K562 (cell line): ENCODE measurements around the gene TP63. TPM values are rescaled to one million over a fixed set of nuclear protein-coding genes. Genes with fewer than 3 reads are reported as not detected.

Source experiments
- ATAC-seq: fragments of 200-7000 bp; cut with Tn5 transposase; 3 replicates; pipeline ENCODE4 v1.9.1; 2020; ENCODE audit warnings: moderate library complexity
- BruUV-seq: library from RNA; stranded (reverse); fragments of 400-500 nt; replicated peaks from 2 replicates; lab custom pipeline; 2021; lab: Mats Ljungman, UMichigan
- CTCF ChIA-PET: fragments of 300-600 bp; formaldehyde crosslinking; extraction: SDS; loops from one replicate; lab custom pipeline; 2021; ENCODE audit warnings: low intra/inter-chr PET ratio; lab: Yijun Ruan, JAX
- POLR2A ChIA-PET: fragments of 300-600, 350-650 bp; sonication (Branson Sonifier 250); formaldehyde crosslinking; extraction: SDS; loops from one replicate; lab custom pipeline; 2021; ENCODE audit warnings: antibody characterized with exemption, inconsistent platforms; lab: Yijun Ruan, JAX
- DNase-seq, 4 experiments: peaks; one replicate each; pipeline versions ENCODE4 v3.0.0 to v3.0.0-alpha.2; 2011 to 2018; ENCODE audit warnings: low spot score in 3 of 4, mixed read lengths in 3 of 4; ENCODE audit errors: extremely low read depth in 1 of 4
- FAIRE-seq: peaks from 2 replicates; lab custom pipeline; 2011; peaks lifted over from hg19 to GRCh38; lab: Jason Lieb, UNC
- H2AFZ ChIP-seq: 2 replicates; pipeline ENCODE4 v1.6.0; 2011; ENCODE audit warnings: low read depth, low read length, control low read depth, inconsistent platforms
- H3K27ac ChIP-seq: fragments of 200-600 bp; 3 replicates; pipeline ENCODE4 v1.8.0; 2011; ENCODE audit warnings: low read depth, mild to moderate bottlenecking, control low read depth, inconsistent platforms, low read length, moderate library complexity, mixed read lengths; ENCODE audit errors: extremely low read depth
- H3K27me3 ChIP-seq, 2 experiments: fragments of 300-600 bp in 1 of 2; 2 replicates in 1 of 2; 3 replicates in 1 of 2; pipeline versions ENCODE4 v1.6.0 to v1.8.0; 2011; ENCODE audit warnings: inconsistent platforms in 2 of 2, low read length in 2 of 2, mild to moderate bottlenecking in 1 of 2, mixed read lengths in 1 of 2, moderate library complexity in 1 of 2; ENCODE audit not compliant: control insufficient read depth in 2 of 2, insufficient read depth in 2 of 2
- H3K36me3 ChIP-seq: fragments of 300-600 bp; 3 replicates; pipeline ENCODE4 v1.8.0; 2011; ENCODE audit warnings: mild to moderate bottlenecking, low read length, inconsistent platforms; ENCODE audit not compliant: control insufficient read depth, insufficient read depth
- H3K4me1 ChIP-seq, 2 experiments: fragments of 200-600 bp in 1 of 2; replicated peaks in 1 of 2; 2 replicates in 1 of 2; 3 replicates in 1 of 2; pipeline versions ENCODE4 v1.5.1 to v1.8.0; 2011; ENCODE audit warnings: inconsistent platforms in 2 of 2, low read length in 2 of 2, mild to moderate bottlenecking in 1 of 2, mixed read lengths in 1 of 2, moderate library complexity in 1 of 2; ENCODE audit not compliant: control insufficient read depth in 2 of 2, insufficient read depth in 2 of 2
- H3K4me2 ChIP-seq: 2 replicates; pipeline ENCODE4 v1.6.1; 2011; ENCODE audit warnings: low read length, control low read depth, inconsistent platforms, mixed read lengths; ENCODE audit not compliant: insufficient read depth
- H3K4me3 ChIP-seq: fragments of 200-600 bp; sonication (generic), shearing (Covaris generic); 2 replicates; pipeline ENCODE4 v1.5.1; 2016; ENCODE audit warnings: control low read depth, inconsistent platforms
- H3K79me2 ChIP-seq: fragments of 200-600 bp; 3 replicates; pipeline ENCODE4 v1.8.0; 2011; ENCODE audit warnings: low read length, inconsistent platforms; ENCODE audit not compliant: control insufficient read depth, insufficient read depth
- H3K9ac ChIP-seq, 2 experiments: 2 replicates each; pipeline versions ENCODE4 v1.6.0 to v1.6.1; 2011; ENCODE audit warnings: low read depth in 2 of 2, low read length in 2 of 2, control low read depth in 1 of 2, inconsistent platforms in 1 of 2, mild to moderate bottlenecking in 1 of 2, mixed read lengths in 1 of 2; ENCODE audit not compliant: insufficient read depth in 1 of 2
- H3K9me1 ChIP-seq: one replicate; pipeline ENCODE4 v1.6.0; 2011; ENCODE audit warnings: inconsistent platforms, mild to moderate bottlenecking, low read length, moderate library complexity; ENCODE audit not compliant: control insufficient read depth, insufficient read depth
- H3K9me3 ChIP-seq: replicated peaks from 2 replicates; pipeline ENCODE4 v1.5.1; 2011; ENCODE audit warnings: low read depth, low read length, inconsistent platforms; ENCODE audit not compliant: control insufficient read depth, insufficient read depth
- H4K20me1 ChIP-seq: replicated peaks from 2 replicates; pipeline ENCODE4 v1.6.1; 2011; ENCODE audit warnings: low read length, inconsistent platforms, mixed read lengths; ENCODE audit not compliant: control insufficient read depth, insufficient read depth
- MYBL2 ChIP-seq, 2 experiments: fragments of 450-650 bp in 1 of 2; sonication (generic) in 1 of 2; formaldehyde crosslinking in 1 of 2; IDR thresholded peaks; 2 replicates each; pipeline versions ENCODE4 v1.6.1 to v1.8.1; 2017 to 2022; ENCODE audit warnings: borderline replicate concordance in 1 of 2, inconsistent platforms in 1 of 2, low read depth in 1 of 2, mild to moderate bottlenecking in 1 of 2, missing genetic modification reagents in 1 of 2, moderate library complexity in 1 of 2
- NFXL1 ChIP-seq: fragments of 450-650 bp; formaldehyde crosslinking; IDR thresholded peaks from 2 replicates; pipeline ENCODE4 v1.4.0; 2021; ENCODE audit warnings: mild to moderate bottlenecking
- RAD21 ChIP-seq, 2 experiments: fragments of 250-450 bp in 1 of 2; fragments of 450-650 bp in 1 of 2; sonication (Bioruptor Pico) in 1 of 2; formaldehyde crosslinking in 1 of 2; IDR thresholded peaks in 1 of 2; conservative IDR thresholded peaks in 1 of 2; 2 replicates each; pipeline versions ENCODE4 v1.4.0 to v1.8.0; 2020 to 2022; ENCODE audit warnings: mild to moderate bottlenecking in 2 of 2, moderate library complexity in 1 of 2
- TEAD1 ChIP-seq, 2 experiments: fragments of 450-650 bp in 1 of 2; sonication (generic) in 1 of 2; formaldehyde crosslinking; IDR thresholded peaks; 2 replicates each; pipeline versions ENCODE4 v1.4.0 to v1.8.0; 2020 to 2022; ENCODE audit warnings: mild to moderate bottlenecking in 2 of 2, missing genetic modification reagents in 1 of 2
- ZBTB17 ChIP-seq: fragments of 450-650 bp; formaldehyde crosslinking; IDR thresholded peaks from 2 replicates; pipeline ENCODE4 v1.4.0; 2020; ENCODE audit warnings: mild to moderate bottlenecking
- ZNF121 ChIP-seq: sonication (generic); formaldehyde crosslinking; conservative IDR thresholded peaks from 2 replicates; pipeline ENCODE4 v1.8.0; 2022; ENCODE audit warnings: missing genetic modification reagents
- WGBS: fragments of 100-300 bp; shearing (Covaris generic); methylation state at CpG from one replicate; pipeline ENCODE4 v1.1.6; 2016; ENCODE audit warnings: low coverage, mixed read lengths; ENCODE audit not compliant: insufficient coverage; ENCODE audit errors: missing lambda C conversion rate; 5-methylcytosine and 5-hydroxymethylcytosine counted together
- in situ Hi-C: fragments of 300-500 bp; cut with MboI; formaldehyde crosslinking; loops from 4 replicates; pipeline ENCODE4 v1.15.0; 2018; ENCODE audit warnings: inconsistent platforms, mixed read lengths
- intact Hi-C: fragments of 100-400 bp; cut with micrococcal nuclease; formaldehyde crosslinking; loops from 2 replicates; pipeline ENCODE4 v1.14.2; 2022
- polyA plus RNA-seq, 8 experiments: library from polyadenylated mRNA; depleted of rRNA in 4 of 8; stranded (reverse) in 5 of 8; unstranded in 3 of 8; fragments of >200 nt; fragmentation: Nextera tagmentation in 2 of 8; fragmentation: Illumina TruSeq in 1 of 8; extraction: Ambion mirVana in 2 of 8; extraction: Trizol in 1 of 8; gene quantifications; 2 replicates each; pipeline versions ENCODE4 v1.2.1 to v1.2.3, GENCODE V29; 2011 to 2014; ENCODE audit warnings: inconsistent platforms in 1 of 8, missing spikeins in 1 of 8
- total RNA-seq, 7 experiments: library from RNA; depleted of rRNA in 6 of 7; stranded (reverse); fragments of >200 nt in 6 of 7; fragmentation: Illumina TruSeq in 2 of 7; extraction: Trizol in 2 of 7; gene quantifications; 2 replicates each; pipeline versions ENCODE4 v1.2.1 to v1.2.3, GENCODE V29; 2011 to 2021; ENCODE audit warnings: low replicate concordance in 1 of 7

Gene TP63
- total and polyA plus RNA-seq, 9 of the 15 experiments (the other 6 are each of a cell fraction or from before 2014, with no cell fraction given), result 0.32 to 1.4 (median 0.50) TPM

DNA sequence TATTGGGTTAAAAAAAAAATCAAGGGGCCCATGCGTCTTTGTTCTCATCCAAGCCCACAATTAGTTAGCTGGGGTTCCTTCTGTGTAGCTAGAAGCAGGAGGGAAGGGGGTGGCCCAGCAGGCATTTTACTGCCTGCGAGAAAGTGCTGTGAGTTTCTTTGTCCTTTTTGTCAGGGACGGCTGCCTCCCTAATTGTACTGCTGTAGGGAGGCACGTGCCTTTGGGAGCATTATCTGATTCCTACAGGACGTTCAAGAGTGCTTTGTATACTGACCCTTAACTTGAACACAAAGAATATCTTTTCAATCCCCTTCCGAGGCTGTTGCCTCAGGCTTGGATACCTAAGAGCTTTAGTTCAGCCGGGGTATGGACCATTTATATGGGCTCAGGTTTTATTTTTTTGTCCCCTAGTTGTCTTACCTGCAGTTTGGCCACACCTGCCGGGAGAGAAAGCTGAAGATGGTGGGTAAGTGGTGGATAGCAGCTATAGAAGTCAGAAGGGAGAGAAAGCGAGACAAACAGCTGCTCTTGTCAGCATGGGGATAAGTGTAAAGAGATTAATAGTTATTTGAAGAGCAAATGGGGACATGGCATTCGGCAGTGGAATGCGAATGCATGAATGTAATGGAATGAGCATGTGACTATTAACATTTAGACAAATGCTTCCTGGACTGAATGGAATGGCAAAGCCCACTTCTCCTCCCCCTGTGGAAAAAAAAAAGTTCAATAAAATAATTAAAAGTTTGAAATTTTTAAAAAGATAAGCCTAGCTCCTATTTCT, 175.2 kb downstream of the TP63 start:
- Histone ChIP-seq H3K9me3 (no peaks in the 10 kb centered on the region), H3K4me3 (no peak overlapping the region), H3K79me2 (no peaks in the 10 kb centered on the region), H4K20me1 (no peaks in the 10 kb centered on the region), H3K9ac (no peak overlapping the region), H3K27me3 (no peaks in the 10 kb centered on the region), H3K27ac (no peak overlapping the region), H3K9me1 (no peaks in the 10 kb centered on the region), H3K36me3 (no peaks in the 10 kb centered on the region), H3K4me1 (no peaks in the 10 kb centered on the region), H3K4me2 (no peak overlapping the region), H2AFZ (no peak overlapping the region)
- TF ChIP-seq NFXL1 (CRISPR knock-in tag) (no peak), ZBTB17 (CRISPR knock-in tag) (no peak), MYBL2 (IDR thresholded peaks at IDR 0.05; ENCODE audit: low read depth) (no peak), MYBL2 (CRISPR knock-in tag; IDR thresholded peaks at IDR 0.05; ENCODE audit: borderline replicate concordance) (no peak), TEAD1 (CRISPR knock-in tag; IDR thresholded peaks at IDR 0.05) (no peak), ZNF121 (CRISPR knock-in tag) (no peak), RAD21 (CRISPR knock-in tag; conservative IDR thresholded peaks at IDR 0.05 in 1 of 2, IDR thresholded peaks at IDR 0.05 in 1 of 2) (no peak)
- CTCF ChIA-PET, result no interaction called here
- intact Hi-C loops, result no loop called here
- no peak for ATAC-seq
- no peak for DNase-seq
- no peak for FAIRE-seq
- POLR2A ChIA-PET, result interaction anchor here (0.6 kb wide), 1 partner anchor 63 kb away, joined by 3 read pairs; no protein-coding TSS in a partner anchor
- 1% methylated on average over 11 of the region's 11 CpGs for WGBS
- in situ Hi-C loops, result no loop called here
- no TSS peak for BruUV-seq
